GM10847 (cell line): Measurements from ENCODE around the gene MYO1H.

Source experiments
- POLR2A ChIP-seq: IDR thresholded peaks from 2 replicates; pipeline ENCODE4 v1.6.1; 2011; ENCODE audit not compliant: insufficient read length; ENCODE audit errors: extremely low read depth

The MYO1H gene

GRCh38 chr12:109467978-109468676 is 120.4 kb downstream of the MYO1H start:
- no peak for TF ChIP-seq POLR2A

GRCh38 chr12:109469517-109469916 is 121.8 kb downstream of the MYO1H start:
- TF ChIP-seq POLR2A = no peak

DNA sequence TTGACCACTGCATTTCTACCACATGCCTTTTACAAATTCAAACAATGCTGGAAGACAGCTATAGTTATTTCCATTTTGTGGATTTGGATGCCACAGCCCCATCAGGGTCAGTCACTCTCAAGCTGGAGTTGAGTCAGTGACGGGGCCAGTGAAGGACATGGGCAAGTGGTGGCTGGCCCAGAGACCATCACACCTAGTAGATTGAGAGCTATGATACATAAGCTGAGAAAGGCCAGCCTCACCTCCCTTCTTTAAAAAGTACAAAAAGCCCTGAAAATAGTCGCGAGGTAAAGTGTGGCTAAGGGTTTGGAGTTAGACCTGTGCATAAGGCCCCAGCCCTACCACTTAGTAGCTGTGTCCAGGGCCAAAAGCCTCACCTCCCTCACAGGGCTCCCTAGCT is 125.3 kb downstream of the MYO1H start:
- no peak for TF ChIP-seq POLR2A

GRCh38 chr12:109475121-109475520 is 127.4 kb downstream of the MYO1H start:
- no peak for TF ChIP-seq POLR2A

- TF ChIP-seq POLR2A = no peak
Measured at GRCh38 chr12:109475993-109476806, 128.5 kb downstream of the MYO1H start.

DNA sequence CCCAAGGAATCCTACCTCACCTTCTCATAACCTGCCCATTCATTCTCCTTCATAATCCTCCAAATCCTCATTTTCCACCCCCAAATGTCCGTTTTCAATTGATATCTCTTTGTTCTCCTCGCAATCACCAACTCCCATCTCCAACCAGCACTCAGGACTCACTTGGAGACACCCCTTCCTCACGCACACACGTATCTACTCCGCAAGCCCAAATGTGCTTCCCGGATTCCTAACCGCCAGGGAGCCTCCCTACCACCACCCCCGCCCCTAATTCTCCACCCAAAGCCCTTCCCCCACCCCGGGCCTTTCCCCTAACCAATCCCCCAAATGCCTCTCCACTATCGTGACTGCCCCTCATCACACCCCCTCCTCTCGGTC is 129.1 kb downstream of the MYO1H start:
- no peak for TF ChIP-seq POLR2A

DNA sequence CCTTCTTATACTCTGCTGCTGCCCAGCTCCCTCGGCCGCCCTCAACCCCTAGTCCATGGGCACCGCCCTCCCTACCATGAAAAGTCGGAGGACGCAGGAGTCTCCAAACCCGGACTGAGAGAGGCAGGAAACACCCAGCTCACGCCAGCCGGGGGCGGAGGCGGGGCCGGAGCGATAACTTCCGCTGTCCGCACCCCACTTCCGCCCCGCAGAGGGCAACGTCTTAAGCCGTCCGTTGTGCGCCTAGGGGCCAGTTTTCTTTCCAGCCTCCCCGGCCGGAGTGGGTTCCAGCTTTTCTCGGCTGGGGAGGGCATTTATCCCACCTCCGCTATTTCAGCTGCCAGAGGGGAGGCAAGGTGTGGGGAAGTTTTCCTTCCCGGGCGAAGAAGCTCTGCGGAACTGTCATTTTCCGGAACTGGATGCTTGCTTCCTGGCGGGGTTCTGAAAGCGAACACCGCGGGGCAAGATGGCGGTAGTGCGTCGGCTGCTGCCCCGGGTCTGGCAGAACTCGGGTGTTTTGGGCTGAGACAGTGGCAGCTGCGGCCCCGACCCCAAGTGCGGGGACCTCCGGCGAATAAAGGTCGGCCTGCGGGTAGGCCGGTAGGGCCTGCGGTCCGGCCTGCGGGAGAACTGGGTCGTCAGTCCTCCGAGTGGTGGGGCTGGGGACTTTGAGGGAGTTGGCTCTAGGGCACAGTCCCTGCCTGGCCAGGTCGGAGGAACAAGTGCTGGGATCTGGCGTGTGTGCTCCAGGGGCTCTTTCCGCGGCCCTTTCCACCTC is 129.7 kb downstream of the MYO1H start, which contains the start of the genes KCTD10 and UBE3B:
KCTD10 (minus strand) TSS at position 116 of the 778 bp plus-strand sequence; CDS start at position 78, 38 bp downstream.
UBE3B (plus strand) TSS at position 450 of the 778 bp plus-strand sequence. CDS start 5,918 bp downstream, outside the sequence.
- peak; percentile 72 for TF ChIP-seq POLR2A

DNA sequence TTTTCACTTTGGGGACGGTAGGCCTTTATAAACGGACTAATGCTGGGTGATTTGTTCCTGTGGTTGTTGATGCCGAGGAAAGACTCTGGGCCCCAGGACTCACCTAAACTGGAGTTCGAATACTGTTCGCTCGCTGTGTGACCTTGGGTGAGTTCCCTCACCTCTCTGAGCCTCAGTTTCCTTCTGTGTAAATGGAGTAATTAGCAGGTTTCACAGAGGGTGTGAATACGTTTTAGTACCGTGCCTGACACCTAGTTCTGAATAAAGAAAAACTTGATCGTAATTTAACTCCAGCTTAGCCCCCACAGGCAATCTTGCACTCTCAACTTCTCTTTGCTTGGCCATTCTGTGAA is 130.2 kb downstream of the MYO1H start:
- no peak for TF ChIP-seq POLR2A

DNA sequence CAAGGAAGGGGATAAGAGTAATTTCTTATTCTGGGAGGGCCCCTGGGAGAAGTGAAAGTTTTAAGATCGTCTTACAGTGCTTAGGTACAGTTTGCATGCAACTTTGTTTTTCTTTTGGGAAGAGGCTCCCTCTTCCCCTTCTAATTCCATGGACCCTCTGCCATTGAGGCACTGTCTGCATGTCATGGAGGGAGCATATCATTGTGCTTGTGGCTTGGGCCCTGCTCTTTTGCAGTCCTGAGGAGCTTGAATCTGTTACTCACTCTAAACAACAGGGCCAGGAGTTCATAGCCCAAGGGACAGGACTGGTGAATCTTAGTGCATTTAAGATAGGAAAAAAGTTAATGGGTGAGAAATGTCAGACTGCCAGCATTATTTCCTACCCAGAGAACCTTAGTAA is 132.1 kb downstream of the MYO1H start:
- no peak for TF ChIP-seq POLR2A

DNA sequence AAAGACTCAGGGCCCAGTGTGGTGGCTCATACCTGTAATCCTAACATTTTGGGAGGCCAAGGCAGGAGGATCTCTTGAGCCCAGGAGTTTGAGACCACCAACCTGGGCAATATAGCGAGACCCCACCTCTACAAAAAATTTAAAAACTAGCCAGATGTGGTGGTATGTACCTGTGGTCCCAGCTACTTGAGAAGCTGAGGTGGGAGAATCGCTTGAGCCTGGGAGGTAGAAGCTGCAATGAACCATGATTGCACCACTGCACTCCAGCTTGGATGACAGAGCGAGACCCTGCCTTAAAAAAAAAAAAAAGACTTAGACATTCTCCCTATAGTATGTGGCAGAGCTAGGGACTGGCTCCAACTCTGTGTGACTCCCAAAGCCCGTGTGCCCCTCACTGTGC is 132.7 kb downstream of the MYO1H start:
- TF ChIP-seq POLR2A = no peak

- no peak for TF ChIP-seq POLR2A
Measured at GRCh38 chr12:109481863-109482262, 134.2 kb downstream of the MYO1H start.

GRCh38 chr12:109482491-109482890 is 134.8 kb downstream of the MYO1H start:
- TF ChIP-seq POLR2A = no peak

DNA sequence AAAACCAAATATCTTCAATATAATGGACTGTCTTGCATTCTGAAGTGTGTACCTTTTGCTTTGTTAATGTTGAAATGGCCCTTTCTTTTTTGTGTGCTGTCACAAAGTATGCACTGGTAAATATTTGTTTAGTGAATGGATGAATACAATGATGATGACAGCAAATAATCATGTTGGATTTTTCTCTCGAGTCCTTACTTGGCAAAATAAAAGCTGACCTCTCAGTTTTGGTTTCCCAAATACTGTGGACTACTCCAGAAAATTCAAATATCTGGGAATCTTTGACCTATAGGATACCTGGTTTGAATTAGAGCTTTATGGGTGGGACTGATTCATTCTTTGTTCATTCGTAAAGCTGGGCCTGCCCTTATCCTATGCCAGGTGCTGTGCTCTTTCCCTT is 135.2 kb downstream of the MYO1H start:
- TF ChIP-seq POLR2A = no peak

GRCh38 chr12:109483346-109483745 is 135.6 kb downstream of the MYO1H start:
- no peak for TF ChIP-seq POLR2A

DNA sequence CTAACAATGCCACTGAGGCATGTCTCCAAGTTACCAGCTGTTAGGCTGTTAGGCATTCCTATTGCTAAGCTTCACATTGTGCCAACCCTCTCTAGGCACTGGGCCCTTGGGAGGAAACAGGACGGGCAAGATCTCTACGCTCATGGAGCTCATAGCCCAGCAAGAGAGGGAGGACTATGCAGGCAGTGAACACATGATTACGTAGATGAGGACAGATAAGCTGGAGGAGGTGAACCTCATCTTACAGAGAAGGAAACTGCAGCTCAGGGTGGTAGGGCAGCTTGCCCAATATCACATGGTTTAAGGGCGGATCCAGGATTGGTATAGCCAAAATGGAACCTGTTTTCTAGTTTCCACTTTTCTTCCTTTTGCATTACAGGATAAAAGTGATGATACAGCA is 137.5 kb downstream of the MYO1H start:
- no peak for TF ChIP-seq POLR2A
